Measurements from ENCODE around the gene SGPL1. TPM values are rescaled to one million over a fixed set of nuclear protein-coding genes. Genes with fewer than 3 reads are reported as not detected.

Gene SGPL1
- total and polyA plus RNA-seq, 10 of the 15 experiments (the other 5 are each of a cell fraction or from before 2014, with no cell fraction given), result 4.9 to 20.7 (median 10.6) TPM

GRCh38 chr10:70815504-70816219, at the start of gene SGPL1 (continued):
- TF ChIP-seq PAX8 (IDR thresholded peaks at IDR 0.05) (no peak), POLR2AphosphoS2 (IDR thresholded peaks at IDR 0.05; ENCODE audit: low read depth, low read length) (no peak), ZBTB40 (IDR thresholded peaks at IDR 0.05; ENCODE audit: borderline replicate concordance) (no peak), RELB (IDR thresholded peaks at IDR 0.05; ENCODE audit: low read depth) (no peak), PAX5 (IDR thresholded peaks at IDR 0.05; ENCODE audit: borderline replicate concordance, low read depth, low read length) (no peak), SPI1 (IDR thresholded peaks at IDR 0.05; ENCODE audit: borderline replicate concordance, insufficient read depth, low read depth, low read length) (no peak), NBN (IDR thresholded peaks at IDR 0.05) (no peak), EP300 (IDR thresholded peaks at IDR 0.05; ENCODE audit: borderline replicate concordance in 1 of 2, control insufficient read depth in 1 of 2, low read depth in 2 of 2, low read length in 2 of 2) (no peak), RUNX3 (IDR thresholded peaks at IDR 0.05; ENCODE audit: low read length) (no peak), ZNF622 (IDR thresholded peaks at IDR 0.05) (no peak), PKNOX1 (IDR thresholded peaks at IDR 0.05) (no peak), CBFB (IDR thresholded peaks at IDR 0.05; ENCODE audit: low read depth) (no peak), EZH2 (IDR thresholded peaks at IDR 0.05; ENCODE audit: borderline replicate concordance, control insufficient read depth, low read depth, low read length) (no peak), MAX (IDR thresholded peaks at IDR 0.05; ENCODE audit: low read depth, low read length) (no peak), SMC3 (IDR thresholded peaks at IDR 0.05; ENCODE audit: borderline replicate concordance, low read length) (peak; percentile 82), TAF1 (IDR thresholded peaks at IDR 0.05; ENCODE audit: borderline replicate concordance, low read depth, low read length) (peak; percentile 39; the same call in 1 of the 2 replicates), MTA3 (IDR thresholded peaks at IDR 0.05; ENCODE audit: borderline replicate concordance, low read length) (no peak), RAD51 (IDR thresholded peaks at IDR 0.05) (no peak), SRF (IDR thresholded peaks at IDR 0.05; ENCODE audit: low read depth in 2 of 2, low read length in 2 of 2) (no peak; a peak in 1 of 4 replicates), CEBPZ (IDR thresholded peaks at IDR 0.05; ENCODE audit: low read depth, low read length) (no peak)

Measured in GM12878 (cell line).